ACC112 (cell line): ENCODE measurements around the gene CALB2.
"Not testable (repeated sequence)": the region's sequence is repeated elsewhere in the genome, so short reads cannot be mapped to it uniquely, and the experiment has no call there.

Experiments used
- H2AFZ ChIP-seq: fragments of 200-600 bp; sonication (generic); one replicate; pipeline ENCODE4 v1.6.0; 2017; ENCODE audit warnings: antibody characterized with exemption, low read length; ENCODE audit not compliant: unreplicated experiment
- H3K27ac ChIP-seq: fragments of 200-600 bp; sonication (generic); 2 replicates; pipeline ENCODE4 v1.5.1; 2014; ENCODE audit warnings: low read depth, mild to moderate bottlenecking, antibody characterized with exemption, low read length, moderate library complexity
- H3K27me3 ChIP-seq: fragments of 200-600 bp; sonication (generic); 2 replicates; pipeline ENCODE4 v1.6.1; 2014; ENCODE audit warnings: mild to moderate bottlenecking, antibody characterized with exemption, low read length, moderate library complexity, mixed read lengths; ENCODE audit not compliant: insufficient read depth
- H3K36me3 ChIP-seq: fragments of 200-600 bp; sonication (generic); 2 replicates; pipeline ENCODE4 v1.6.1; 2016; ENCODE audit warnings: mild to moderate bottlenecking, antibody characterized with exemption, low read length, moderate library complexity, mixed read lengths; ENCODE audit not compliant: insufficient read depth
- H3K4me1 ChIP-seq: fragments of 200-600 bp; sonication (generic); one replicate; pipeline ENCODE4 v1.6.1; 2016; ENCODE audit warnings: low read length, mixed read lengths; ENCODE audit not compliant: insufficient read depth, unreplicated experiment, control insufficient read depth
- H3K4me3 ChIP-seq: fragments of 200-600 bp; sonication (generic); 2 replicates; pipeline ENCODE4 v1.5.1; 2014; ENCODE audit warnings: mild to moderate bottlenecking, low read depth, low read length
- H3K79me2 ChIP-seq: fragments of 200-600 bp; sonication (generic); one replicate; pipeline ENCODE4 v1.6.0; 2016; ENCODE audit warnings: low read length; ENCODE audit not compliant: control insufficient read depth, unreplicated experiment, insufficient read depth

CALB2 gene, protein sequence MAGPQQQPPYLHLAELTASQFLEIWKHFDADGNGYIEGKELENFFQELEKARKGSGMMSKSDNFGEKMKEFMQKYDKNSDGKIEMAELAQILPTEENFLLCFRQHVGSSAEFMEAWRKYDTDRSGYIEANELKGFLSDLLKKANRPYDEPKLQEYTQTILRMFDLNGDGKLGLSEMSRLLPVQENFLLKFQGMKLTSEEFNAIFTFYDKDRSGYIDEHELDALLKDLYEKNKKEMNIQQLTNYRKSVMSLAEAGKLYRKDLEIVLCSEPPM

DNA sequence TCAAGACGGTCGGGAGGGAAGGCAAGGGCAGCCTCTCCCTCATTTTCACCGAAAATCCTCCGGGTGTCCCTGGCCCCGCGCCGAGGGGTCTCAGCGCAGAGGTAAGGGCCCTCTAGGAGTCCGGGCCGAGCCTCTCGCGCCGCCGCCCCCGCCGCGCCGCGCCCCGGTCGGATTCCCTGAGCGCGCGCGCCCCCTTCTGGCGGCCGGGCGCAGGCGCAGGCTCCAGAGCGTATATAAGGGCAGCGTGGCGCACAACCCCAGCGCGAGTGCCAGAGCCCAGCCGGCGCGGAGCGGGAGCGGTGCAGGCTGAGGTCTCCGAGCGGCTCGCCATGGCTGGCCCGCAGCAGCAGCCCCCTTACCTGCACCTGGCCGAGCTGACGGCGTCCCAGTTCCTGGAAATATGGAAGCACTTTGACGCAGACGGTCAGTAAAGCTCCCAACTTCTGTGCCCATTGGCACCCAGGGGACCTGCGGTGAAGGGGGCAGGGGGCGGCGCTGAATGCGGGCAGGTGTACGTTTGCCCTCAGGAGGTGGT lies at the start of gene CALB2:
Gene CALB2, plus strand, starts transcription at position 260 of the 535 bp plus-strand sequence. Its CDS starts 70 bp downstream, at position 330.
- peaks cover 58% of the 10 kb centered on the region for H3K27me3 ChIP-seq
- H3K36me3 ChIP-seq = no peaks in the 10 kb centered on the region
- H3K27ac ChIP-seq = no peak within 1 kb of the TSS
- peaks cover 13% of the 10 kb centered on the region for H3K4me1 ChIP-seq
- peak within 1 kb of the TSS; percentile 65 for H3K4me3 ChIP-seq
- no peaks in the 10 kb centered on the region for H3K79me2 ChIP-seq
- peak within 1 kb of the TSS; percentile 55 for H2AFZ ChIP-seq

DNA sequence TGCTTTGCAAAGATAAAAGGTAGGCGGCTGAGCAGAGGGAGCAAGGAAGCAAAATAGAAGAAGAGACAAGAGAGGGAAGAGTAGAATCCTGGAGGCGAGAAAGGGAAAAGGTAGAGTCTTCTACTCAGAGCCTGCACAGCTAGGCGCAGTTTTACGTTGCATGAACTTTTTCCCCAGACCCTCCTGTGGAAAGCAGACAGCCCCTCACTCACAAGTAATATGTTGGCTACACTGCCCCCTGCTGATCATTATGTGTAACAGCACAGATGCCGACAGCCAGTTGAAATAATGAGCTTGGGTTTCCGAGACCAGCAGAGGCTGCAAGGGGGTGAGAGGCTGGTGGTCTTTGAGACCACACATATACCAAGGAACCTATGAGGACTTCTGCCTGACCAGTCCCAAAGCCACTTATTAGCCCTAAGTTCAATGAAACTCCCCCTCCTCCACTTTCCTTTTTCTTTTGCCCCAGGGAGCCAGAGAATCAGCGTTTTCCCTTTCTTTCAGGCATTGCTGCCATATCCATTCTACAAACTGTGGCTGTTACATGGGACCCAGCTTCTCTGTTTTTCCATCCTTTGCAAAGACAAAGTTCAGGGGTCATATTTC lies 46.9 kb upstream of the CALB2 start:
- H3K27ac ChIP-seq = no peak overlapping the region
- peaks cover 48% of the 10 kb centered on the region for H3K27me3 ChIP-seq
- H2AFZ ChIP-seq = no peak overlapping the region
- no peaks in the 10 kb centered on the region for H3K4me1 ChIP-seq
- no peaks in the 10 kb centered on the region for H3K36me3 ChIP-seq
- no peaks in the 10 kb centered on the region for H3K79me2 ChIP-seq
- H3K4me3 ChIP-seq = no peak overlapping the region

DNA sequence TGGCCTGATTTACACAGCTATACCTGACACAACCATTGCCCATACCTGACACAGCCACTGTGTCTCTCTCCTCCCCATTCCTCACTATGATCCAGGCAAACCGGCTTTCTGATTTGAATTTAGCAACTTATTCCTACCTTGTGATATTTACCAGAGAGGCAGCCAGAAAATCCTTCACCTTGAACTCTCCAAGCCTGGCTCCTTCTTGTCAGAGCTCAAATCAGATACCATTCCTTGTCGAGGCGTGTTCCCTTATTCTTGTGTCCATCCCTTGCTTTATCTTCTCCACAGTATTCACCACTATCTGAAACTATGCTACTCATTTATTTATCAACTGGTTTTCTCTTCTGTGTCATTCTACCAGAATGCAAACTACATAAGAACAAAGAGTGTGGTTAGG lies 44.9 kb upstream of the CALB2 start:
- H3K36me3 ChIP-seq, H3K4me1 ChIP-seq, H2AFZ ChIP-seq, H3K27ac ChIP-seq, H3K4me3 ChIP-seq, H3K79me2 ChIP-seq: not testable (repeated sequence)
- H3K27me3 ChIP-seq = peaks cover 56% of the 10 kb centered on the region

- H3K4me1 ChIP-seq = no peaks in the 10 kb centered on the region
- H3K4me3 ChIP-seq = no peak overlapping the region
- H3K27me3 ChIP-seq = peaks cover 56% of the 10 kb centered on the region
- H3K79me2 ChIP-seq = no peaks in the 10 kb centered on the region
- H3K36me3 ChIP-seq = no peaks in the 10 kb centered on the region
- H3K27ac ChIP-seq = no peak overlapping the region
- H2AFZ ChIP-seq = no peak overlapping the region
These were observed 43.3 kb upstream of the CALB2 start for GRCh38 chr16:71315269-71315668.

DNA sequence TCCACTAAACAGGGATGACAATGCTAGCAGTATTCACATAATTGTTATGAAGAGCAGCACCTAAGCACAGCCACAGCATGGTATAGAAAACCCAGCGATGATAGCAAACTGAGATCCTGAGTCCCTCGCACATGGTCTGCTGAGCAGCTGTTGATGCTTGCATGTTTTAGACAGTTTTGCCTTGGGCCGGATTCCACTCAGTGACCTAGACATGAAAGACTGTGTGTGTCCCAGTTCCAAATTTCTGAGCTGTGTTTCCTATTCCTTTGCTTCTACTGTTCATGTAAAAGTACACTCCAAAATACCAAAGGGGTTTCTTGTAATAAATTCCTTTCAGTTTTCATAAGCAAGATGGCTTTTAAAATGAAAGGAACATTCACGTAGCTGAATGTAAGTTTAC lies 38.5 kb upstream of the CALB2 start:
- Histone ChIP-seq H3K4me3 (no peak overlapping the region), H2AFZ (no peak overlapping the region), H3K4me1 (no peaks in the 10 kb centered on the region), H3K36me3 (no peaks in the 10 kb centered on the region), H3K27ac (no peak overlapping the region), H3K79me2 (no peaks in the 10 kb centered on the region), H3K27me3 (peaks cover 52% of the 10 kb centered on the region)

GRCh38 chr16:71327720-71328119 lies 30.8 kb upstream of the CALB2 start:
- no peak overlapping the region for H3K4me3 ChIP-seq
- no peak overlapping the region for H2AFZ ChIP-seq
- no peaks in the 10 kb centered on the region for H3K79me2 ChIP-seq
- H3K36me3 ChIP-seq = no peaks in the 10 kb centered on the region
- H3K4me1 ChIP-seq = no peaks in the 10 kb centered on the region
- H3K27me3 ChIP-seq = peaks cover 50% of the 10 kb centered on the region
- no peak overlapping the region for H3K27ac ChIP-seq

- no peaks in the 10 kb centered on the region for H3K79me2 ChIP-seq
- no peak overlapping the region for H3K4me3 ChIP-seq
- H2AFZ ChIP-seq = no peak overlapping the region
- H3K27ac ChIP-seq = no peak overlapping the region
- no peaks in the 10 kb centered on the region for H3K4me1 ChIP-seq
- peaks cover 50% of the 10 kb centered on the region for H3K27me3 ChIP-seq
- H3K36me3 ChIP-seq = no peaks in the 10 kb centered on the region
These were observed 30.4 kb upstream of the CALB2 start for GRCh38 chr16:71328151-71328550.

- H3K79me2 ChIP-seq = no peaks in the 10 kb centered on the region
- no peak overlapping the region for H3K4me3 ChIP-seq
- no peak overlapping the region for H2AFZ ChIP-seq
- no peak overlapping the region for H3K27ac ChIP-seq
- peaks cover 30% of the 10 kb centered on the region for H3K27me3 ChIP-seq
- H3K36me3 ChIP-seq = no peaks in the 10 kb centered on the region
- peaks cover 4% of the 10 kb centered on the region for H3K4me1 ChIP-seq
These were observed 20.9 kb upstream of the CALB2 start for GRCh38 chr16:71337631-71338030.

GRCh38 chr16:71338193-71338592 lies 20.3 kb upstream of the CALB2 start:
- peaks cover 30% of the 10 kb centered on the region for H3K27me3 ChIP-seq
- H3K27ac ChIP-seq = no peak overlapping the region
- H3K79me2 ChIP-seq = no peaks in the 10 kb centered on the region
- no peaks in the 10 kb centered on the region for H3K36me3 ChIP-seq
- H3K4me1 ChIP-seq = peaks cover 4% of the 10 kb centered on the region
- no peak overlapping the region for H2AFZ ChIP-seq
- H3K4me3 ChIP-seq = no peak overlapping the region

GRCh38 chr16:71338632-71339031 lies 19.9 kb upstream of the CALB2 start:
- no peak overlapping the region for H3K4me3 ChIP-seq
- H2AFZ ChIP-seq = no peak overlapping the region
- no peak overlapping the region for H3K27ac ChIP-seq
- H3K36me3 ChIP-seq = no peaks in the 10 kb centered on the region
- peaks cover 30% of the 10 kb centered on the region for H3K27me3 ChIP-seq
- H3K79me2 ChIP-seq = no peaks in the 10 kb centered on the region
- H3K4me1 ChIP-seq = peaks cover 4% of the 10 kb centered on the region
